Skin epidermis (tissue), 12 donors: ENCODE results near the gene SIVA1.
"Not testable (repeated sequence)": the region's sequence is repeated elsewhere in the genome, so short reads cannot be mapped to it uniquely, and the experiment has no call there.

ENCODE experiments used
- H3K27ac ChIP-seq, 21 experiments: fragments of 200-600 bp; sonication (generic) in 11 of 21; one replicate each; pipeline ENCODE4 v1.5.0; 2020; ENCODE audit warnings: mild to moderate bottlenecking in 3 of 21, inconsistent platforms in 2 of 21, moderate library complexity in 2 of 21
- H3K4me3 ChIP-seq, 7 experiments: fragments of 200-600 bp; sonication (generic) in 2 of 7; one replicate each; pipeline ENCODE4 v1.5.0; 2020; ENCODE audit warnings: inconsistent platforms in 2 of 7, mild to moderate bottlenecking in 2 of 7, moderate library complexity in 1 of 7

Gene SIVA1

GRCh38 chr14:104718871-104719270 lies 34.1 kb upstream of the SIVA1 start:
- Histone ChIP-seq H3K4me3 (no peak overlapping the region), H3K27ac (no peak overlapping the region)

GRCh38 chr14:104719343-104719742 lies 33.6 kb upstream of the SIVA1 start:
- Histone ChIP-seq H3K27ac (no peak overlapping the region), H3K4me3 (no peak overlapping the region)

- Histone ChIP-seq H3K4me3 (no peak overlapping the region), H3K27ac (peak overlapping the region in 1 of 21 experiments; percentile 10)
Observed at GRCh38 chr14:104721505-104722431, 31.2 kb upstream of the SIVA1 start.

GRCh38 chr14:104722938-104723650 lies 29.9 kb upstream of the SIVA1 start:
- H3K27ac ChIP-seq, result peak overlapping the region in 3 of 21 experiments; percentile 2 to 77 (median 13)

GRCh38 chr14:104723651-104724406 lies 29.1 kb upstream of the SIVA1 start, which contains the start of gene ADSS1:
TSS of gene ADSS1 (plus strand) at chr14:104724229. CDS start at chr14:104724271, 42 bp downstream.
- H3K27ac ChIP-seq, result peak within 1 kb of the TSS in 16 of 21 experiments; percentile 2 to 77 (median 52)

More at GRCh38 chr14:104722938-104723650, 29.9 kb upstream of the SIVA1 start:
- peak overlapping the region in 4 of 7 experiments; percentile 58 to 70 (median 63) for H3K4me3 ChIP-seq

GRCh38 chr14:104724407-104724980 lies 28.5 kb upstream of the SIVA1 start:
- peak overlapping the region in 14 of 21 experiments; percentile 22 to 77 (median 52) for H3K27ac ChIP-seq
- H3K4me3 ChIP-seq, result peak overlapping the region; percentile 50 to 70 (median 59)

More at GRCh38 chr14:104723651-104724406, 29.1 kb upstream of the SIVA1 start, which contains the start of gene ADSS1:
- peak within 1 kb of the TSS; percentile 50 to 70 (median 59) for H3K4me3 ChIP-seq

GRCh38 chr14:104724981-104725771 lies 27.8 kb upstream of the SIVA1 start:
- peak overlapping the region in 5 of 7 experiments; percentile 52 to 70 (median 59) for H3K4me3 ChIP-seq
- peak overlapping the region in 3 of 21 experiments; percentile 52 to 70 (median 54) for H3K27ac ChIP-seq

GRCh38 chr14:104725772-104726548 lies 27.0 kb upstream of the SIVA1 start:
- H3K4me3 ChIP-seq, result no peak overlapping the region
- no peak overlapping the region for H3K27ac ChIP-seq

GRCh38 chr14:104726600-104727451 lies 26.1 kb upstream of the SIVA1 start:
- no peak overlapping the region for H3K27ac ChIP-seq
- no peak overlapping the region for H3K4me3 ChIP-seq

- no peak overlapping the region for H3K27ac ChIP-seq
- H3K4me3 ChIP-seq, result no peak overlapping the region
Observed at GRCh38 chr14:104728631-104729030, 24.3 kb upstream of the SIVA1 start.

- H3K27ac ChIP-seq, H3K4me3 ChIP-seq: not testable (repeated sequence)
Observed at GRCh38 chr14:104729176-104729834, 23.6 kb upstream of the SIVA1 start.

GRCh38 chr14:104729835-104730181 lies 23.1 kb upstream of the SIVA1 start:
- no peak overlapping the region for H3K4me3 ChIP-seq
- no peak overlapping the region for H3K27ac ChIP-seq

GRCh38 chr14:104730487-104730886 lies 22.5 kb upstream of the SIVA1 start:
- Histone ChIP-seq H3K27ac (no peak overlapping the region), H3K4me3 (no peak overlapping the region)

- H3K4me3 ChIP-seq, result no peak overlapping the region
- H3K27ac ChIP-seq, result peak overlapping the region in 5 of 21 experiments; percentile 12 to 55 (median 42)
Observed at GRCh38 chr14:104731320-104732294, 21.3 kb upstream of the SIVA1 start.

GRCh38 chr14:104732355-104732804 lies 20.6 kb upstream of the SIVA1 start:
- peak overlapping the region in 5 of 21 experiments; percentile 16 to 55 (median 42) for H3K27ac ChIP-seq
- H3K4me3 ChIP-seq, result no peak overlapping the region
